GM23338 (cell line): ENCODE data around the gene YLPM1. TPM values are rescaled to one million over a fixed set of nuclear protein-coding genes. Genes with fewer than 3 reads are reported as not detected.

Experiments
- ATAC-seq: fragments of 200-7000 bp; cut with Tn5 transposase; 3 replicates; pipeline ENCODE4 v1.9.1; 2020
- DNase-seq: peaks from one replicate; pipeline ENCODE4 v3.0.0-alpha.2; 2015; ENCODE audit warnings: low spot score
- H2AFZ ChIP-seq: fragments of 200-600 bp; sonication (generic); 2 replicates; pipeline ENCODE4 v1.8.0; 2016; ENCODE audit warnings: antibody characterized with exemption, mild to moderate bottlenecking, moderate library complexity
- H3F3A ChIP-seq: fragments of 200-600 bp; sonication (generic); replicated peaks from 2 replicates; pipeline ENCODE4 v1.8.0; 2017; ENCODE audit warnings: antibody characterized with exemption, mixed run types, low read depth
- H3K27ac ChIP-seq: fragments of 200-600 bp; sonication (generic); 2 replicates; pipeline ENCODE4 v1.6.1; 2016; ENCODE audit warnings: low read depth
- H3K27me3 ChIP-seq: fragments of 200-600 bp; sonication (generic); 2 replicates; pipeline ENCODE4 v1.8.0; 2016; ENCODE audit warnings: mild to moderate bottlenecking, mixed run types, moderate library complexity; ENCODE audit not compliant: insufficient read depth
- H3K36me3 ChIP-seq: fragments of 200-600 bp; sonication (generic); 2 replicates; pipeline ENCODE4 v1.8.0; 2016; ENCODE audit warnings: mild to moderate bottlenecking; ENCODE audit not compliant: insufficient read depth
- H3K4me1 ChIP-seq: fragments of 200-600 bp; sonication (generic); 2 replicates; pipeline ENCODE4 v1.8.0; 2016; ENCODE audit warnings: mild to moderate bottlenecking, moderate library complexity; ENCODE audit not compliant: insufficient read depth
- H3K4me2 ChIP-seq: fragments of 200-600 bp; sonication (generic); 2 replicates; pipeline ENCODE4 v1.7.1; 2017; ENCODE audit warnings: mixed run types
- H3K4me3 ChIP-seq: fragments of 200-600 bp; sonication (generic); 2 replicates; pipeline ENCODE4 v1.6.1; 2016; ENCODE audit warnings: mixed run types
- H3K79me2 ChIP-seq: fragments of 200-600 bp; sonication (generic); replicated peaks from 2 replicates; pipeline ENCODE4 v1.8.0; 2017; ENCODE audit warnings: mild to moderate bottlenecking; ENCODE audit not compliant: insufficient read depth
- H3K9me2 ChIP-seq: fragments of 200-600 bp; sonication (generic); 2 replicates; pipeline ENCODE4 v1.8.0; 2017; ENCODE audit not compliant: insufficient read depth
- H4K20me1 ChIP-seq: fragments of 200-600 bp; sonication (generic); replicated peaks from 2 replicates; pipeline ENCODE4 v1.8.0; 2017; ENCODE audit warnings: mild to moderate bottlenecking; ENCODE audit not compliant: insufficient read depth
- H3K27ac Mint-ChIP-seq: 2 replicates; pipeline ENCODE4 v1.8.0; 2020; ENCODE audit warnings: inconsistent platforms, mild to moderate bottlenecking, moderate library complexity, mixed read lengths
- H3K27me3 Mint-ChIP-seq: 3 replicates; pipeline ENCODE4 v1.8.0; 2022; ENCODE audit warnings: low read depth, mild to moderate bottlenecking, moderate library complexity, mixed read lengths, inconsistent platforms; ENCODE audit not compliant: insufficient read depth, poor library complexity
- H3K36me3 Mint-ChIP-seq: 3 replicates; pipeline ENCODE4 v1.8.0; 2021; ENCODE audit warnings: low read depth, mild to moderate bottlenecking, inconsistent platforms, moderate library complexity, mixed read lengths
- H3K4me1 Mint-ChIP-seq: 3 replicates; pipeline ENCODE4 v1.8.0; 2020; ENCODE audit warnings: mild to moderate bottlenecking, inconsistent platforms, mixed read lengths
- H3K4me3 Mint-ChIP-seq: 3 replicates; pipeline ENCODE4 v1.8.0; 2021; ENCODE audit warnings: moderate library complexity, mild to moderate bottlenecking, inconsistent platforms, mixed read lengths
- H3K9me3 Mint-ChIP-seq: 3 replicates; pipeline ENCODE4 v1.8.0; 2020; ENCODE audit warnings: moderate library complexity, mild to moderate bottlenecking, inconsistent platforms, mixed read lengths
- CTCF ChIP-seq, 2 experiments: fragments of 200-600 bp in 1 of 2; sonication (generic) in 1 of 2; conservative IDR thresholded peaks; 2 replicates each; pipeline versions ENCODE4 v1.5.1 to v1.6.1; 2016 to 2017; ENCODE audit warnings: antibody characterized with exemption in 2 of 2, low read depth in 2 of 2, mild to moderate bottlenecking in 2 of 2, moderate library complexity in 1 of 2
- JUNB ChIP-seq: IDR thresholded peaks from one replicate; pipeline ENCODE4 v1.6.1; 2016; ENCODE audit warnings: antibody characterized with exemption; ENCODE audit not compliant: unreplicated experiment
- ZNF462 ChIP-seq: fragments of 250-450 bp; sonication (Bioruptor Pico); IDR thresholded peaks from 2 replicates; pipeline ENCODE4 v1.5.0; 2020; ENCODE audit warnings: mild to moderate bottlenecking, moderate library complexity
- polyA plus RNA-seq: library from polyadenylated mRNA; unstranded; fragments of >200 nt; fragmentation: Nextera tagmentation; extraction: Ambion mirVana; gene quantifications from 2 replicates; pipeline ENCODE4 v1.2.1, GENCODE V29; 2016
- total RNA-seq: library from RNA; depleted of rRNA; stranded (reverse); fragments of >200 nt; shearing (Covaris generic); gene quantifications from 2 replicates; pipeline ENCODE4 v1.2.3, GENCODE V29; 2014

The YLPM1 gene
- total and polyA plus RNA-seq, 2 experiments from 2014 or later = 39.2 to 58.4 TPM

- TF ChIP-seq CTCF (conservative IDR thresholded peaks at IDR 0.05; ENCODE audit: low read depth in 2 of 2) = no peak
These were observed 25.3 kb upstream of the YLPM1 start (continued) for GRCh38 chr14:74737753-74738325.

- peaks cover 24% of the 10 kb centered on the region for H3K36me3 Mint-ChIP-seq
- ATAC-seq (no peak), DNase-seq (no peak)
- no peaks in the 10 kb centered on the region for H3K4me1 Mint-ChIP-seq
- H2AFZ ChIP-seq = no peak overlapping the region
- no peak overlapping the region for H3K27ac ChIP-seq
- no peaks in the 10 kb centered on the region for H3K79me2 ChIP-seq
- no peaks in the 10 kb centered on the region for H3K36me3 ChIP-seq
- no peaks in the 10 kb centered on the region for H3K9me3 Mint-ChIP-seq
- no peak overlapping the region for H3K4me2 ChIP-seq
- no peaks in the 10 kb centered on the region for H3F3A ChIP-seq
- H3K4me1 ChIP-seq = no peaks in the 10 kb centered on the region
- H3K27me3 Mint-ChIP-seq = peaks cover 4% of the 10 kb centered on the region
- no peaks in the 10 kb centered on the region for H3K27me3 ChIP-seq
- H3K4me3 ChIP-seq = no peak overlapping the region
- H4K20me1 ChIP-seq = 0 out of 2 replicates have a peak, but pooled peaks cover 4% of the 10 kb centered on the region
- no peak overlapping the region for H3K27ac Mint-ChIP-seq
- no peak for TF ChIP-seq JUNB
- TF ChIP-seq ZNF462 (CRISPR knock-in tag) = no peak
- H3K4me3 Mint-ChIP-seq = no peak overlapping the region
- H3K9me2 ChIP-seq = no peaks in the 10 kb centered on the region
These were observed 23.7 kb upstream of the YLPM1 start for GRCh38 chr14:74739293-74740030.
